CD4-positive, alpha-beta memory T cell (primary cell): Measurements from ENCODE around the gene FLOT1. TPM values are rescaled to one million over a fixed set of nuclear protein-coding genes. Genes with fewer than 3 reads are reported as not detected.

Source experiments
- CTCF ChIA-PET: fragments of 350-600 bp; sonication (Branson Sonifier 250); formaldehyde crosslinking; loops from one replicate; lab custom pipeline; 2021; ENCODE audit warnings: inconsistent platforms; ENCODE audit not compliant: partially characterized antibody; lab: Charles Lee
- POLR2A ChIA-PET: fragments of 350-600 bp; sonication (Branson Sonifier 250); formaldehyde crosslinking; loops from one replicate; lab custom pipeline; 2021; ENCODE audit not compliant: partially characterized antibody; lab: Charles Lee
- DNase-seq, 5 donors: peaks; one replicate each; pipeline versions ENCODE4 v3.0.0 to v3.0.0-alpha.2; 2020 to 2022; ENCODE audit warnings: mixed read lengths in 1 of 5
- H3K27ac ChIP-seq: one replicate; pipeline ENCODE4 v1.7.0; 2013; ENCODE audit warnings: low read depth, low read length
- H3K27me3 ChIP-seq: 2 replicates; pipeline ENCODE4 v1.7.0; 2013; ENCODE audit warnings: mild to moderate bottlenecking, low read length, moderate library complexity; ENCODE audit not compliant: insufficient read depth
- H3K36me3 ChIP-seq: 2 replicates; pipeline ENCODE4 v1.7.0; 2013; ENCODE audit warnings: mild to moderate bottlenecking, low read length, moderate library complexity; ENCODE audit not compliant: insufficient read depth
- H3K4me1 ChIP-seq: 2 replicates; pipeline ENCODE4 v1.7.0; 2013; ENCODE audit warnings: mild to moderate bottlenecking, low read length, moderate library complexity; ENCODE audit not compliant: insufficient read depth
- H3K4me3 ChIP-seq, 2 donors: one replicate each; pipeline ENCODE4 v1.7.0; 2013; ENCODE audit warnings: low read length in 2 of 2, mild to moderate bottlenecking in 1 of 2
- H3K9me3 ChIP-seq, 2 donors: one replicate each; pipeline ENCODE4 v1.7.0; 2013; ENCODE audit warnings: low read length in 2 of 2, control low read depth in 1 of 2; ENCODE audit not compliant: control insufficient read depth in 1 of 2
- H3K27ac Mint-ChIP-seq, 7 donors: one replicate each; pipeline ENCODE4 v1.8.0; 2020 to 2021; ENCODE audit warnings: mixed read lengths in 7 of 7, mild to moderate bottlenecking in 6 of 7, inconsistent platforms in 3 of 7, moderate library complexity in 3 of 7
- H3K27me3 Mint-ChIP-seq, 2 donors: one replicate each; pipeline ENCODE4 v1.8.0; 2020 to 2021; ENCODE audit warnings: mixed read lengths in 2 of 2
- H3K36me3 Mint-ChIP-seq, 2 donors: one replicate each; pipeline ENCODE4 v1.8.0; 2020 to 2021; ENCODE audit warnings: mixed read lengths in 2 of 2, inconsistent platforms in 1 of 2, mild to moderate bottlenecking in 1 of 2
- H3K4me1 Mint-ChIP-seq, 4 donors: one replicate each; pipeline ENCODE4 v1.8.0; 2020 to 2021; ENCODE audit warnings: mixed read lengths in 4 of 4, mild to moderate bottlenecking in 1 of 4
- H3K4me3 Mint-ChIP-seq, 8 donors: one replicate each; pipeline ENCODE4 v1.8.0; 2020 to 2021; ENCODE audit warnings: mixed read lengths in 8 of 8, mild to moderate bottlenecking in 7 of 8, moderate library complexity in 6 of 8, inconsistent platforms in 3 of 8
- H3K9me3 Mint-ChIP-seq, 8 donors: one replicate each; pipeline ENCODE4 v1.8.0; 2020 to 2021; ENCODE audit warnings: mixed read lengths in 8 of 8, mild to moderate bottlenecking in 5 of 8, inconsistent platforms in 3 of 8, moderate library complexity in 1 of 8
- intact Hi-C: fragments of 100-400 bp; cut with micrococcal nuclease; formaldehyde crosslinking; loops from one replicate; pipeline ENCODE4 v1.15.1; 2023
- polyA plus RNA-seq, 2 donors: library from polyadenylated mRNA; unstranded; fragments of 300-500 nt; fragmentation: Illumina TruSeq; gene quantifications; one replicate each; pipeline ENCODE4 v1.2.3, GENCODE V29; 2021
- total RNA-seq, 2 experiments: library from RNA; stranded (reverse); gene quantifications; one replicate each; pipeline ENCODE4 v1.2.3, GENCODE V29; 2021

FLOT1 gene
- total and polyA plus RNA-seq, 4 experiments from 2014 or later = 74.6 to 82.1 (median 76.9) TPM

DNA sequence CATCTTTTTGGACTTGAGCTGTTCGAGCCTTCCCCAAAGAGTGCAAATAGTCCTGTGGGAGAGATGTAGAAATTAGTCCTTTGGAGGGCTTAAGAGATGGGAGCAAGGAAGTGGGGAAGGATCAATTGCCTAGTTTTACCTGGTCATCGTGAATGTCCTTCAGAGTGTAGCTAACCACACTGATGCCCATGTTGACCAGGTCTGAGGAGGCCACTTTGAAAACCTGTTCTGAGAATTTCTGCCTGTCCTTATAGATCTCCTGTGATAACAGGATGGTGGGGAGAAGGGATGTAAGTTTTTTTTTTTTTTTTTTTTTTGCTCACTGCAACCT, 2.0 kb downstream of the FLOT1 start:
- H3K36me3 ChIP-seq = peaks cover 22% of the 10 kb centered on the region
- intact Hi-C loops = loop anchor here (5.0 kb wide), 1 partner anchor 72 kb away; no protein-coding TSS in a partner anchor
- H3K27ac Mint-ChIP-seq = peak overlapping the region in 3 of 7 donors; percentile 32 to 76 (median 75)
- no peak overlapping the region for H3K27ac ChIP-seq
- H3K4me1 Mint-ChIP-seq = peaks cover 56 to 90% (median 74%) of the 10 kb centered on the region in 4 donors
- no peak overlapping the region for H3K4me3 ChIP-seq
- ChIA-PET CTCF (interaction anchor here (0.8 to 4.0 kb wide), 3 partner anchors 10 to 197 kb away, joined by 3 to 27 read pairs (median 3); no protein-coding TSS in a partner anchor), POLR2A (no interaction called here)
- no peaks in the 10 kb centered on the region for H3K9me3 ChIP-seq
- DNase-seq = no peak
- H3K9me3 Mint-ChIP-seq = no peaks in the 10 kb centered on the region
- H3K4me1 ChIP-seq = peaks cover 74% of the 10 kb centered on the region
- H3K36me3 Mint-ChIP-seq = peaks cover 31 to 38% of the 10 kb centered on the region in 2 donors
- no peaks in the 10 kb centered on the region for H3K27me3 Mint-ChIP-seq
- H3K4me3 Mint-ChIP-seq = peak overlapping the region in 6 of 8 donors; percentile 21 to 91 (median 44)
- no peaks in the 10 kb centered on the region for H3K27me3 ChIP-seq

DNA sequence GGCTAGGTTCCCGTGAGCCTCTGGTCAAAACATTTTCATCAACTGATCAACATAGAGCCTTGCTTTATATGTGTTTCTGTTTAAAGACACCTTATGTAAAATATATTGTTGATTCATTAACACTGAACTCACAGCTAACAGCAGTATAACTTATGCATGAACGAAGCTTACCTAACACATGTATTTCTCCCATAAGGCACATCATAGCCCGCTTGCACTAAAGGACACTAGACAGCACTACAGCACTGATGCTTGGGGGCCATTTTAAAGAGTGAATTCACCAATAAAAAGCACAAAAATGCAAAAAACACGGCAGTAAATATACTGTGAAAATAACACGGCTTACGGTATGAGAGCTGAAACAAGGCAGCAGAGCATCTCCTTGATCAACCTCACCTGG, 4.0 kb downstream of the FLOT1 start:
- H3K4me3 Mint-ChIP-seq = peak overlapping the region in 2 of 8 donors; percentile 53 to 66
- CTCF ChIA-PET = interaction anchor here (0.8 to 23.1 kb wide), 12 partner anchors 8 to 348 kb away, joined by 3 to 865 read pairs (median 8); partner anchors contain the start of genes DHX16 and TUBB
- intact Hi-C loops = loop anchor here (10.0 kb wide), 1 partner anchor 284 kb away; no protein-coding TSS in a partner anchor
- H3K4me3 ChIP-seq = no peak overlapping the region
- POLR2A ChIA-PET = interaction anchor here (0.9 to 6.8 kb wide), 9 partner anchors 15 to 197 kb away, joined by 3 to 61 read pairs (median 4); partner anchors contain the start of genes DDR1, MDC1, MRPS18B and PPP1R10
- peaks cover 55 to 83% (median 69%) of the 10 kb centered on the region in 4 donors for H3K4me1 Mint-ChIP-seq
- H3K27ac ChIP-seq = no peak overlapping the region
- H3K9me3 Mint-ChIP-seq = no peaks in the 10 kb centered on the region
- H3K27me3 ChIP-seq = no peaks in the 10 kb centered on the region
- H3K4me1 ChIP-seq = peaks cover 72% of the 10 kb centered on the region
- peaks cover 36 to 44% of the 10 kb centered on the region in 2 donors for H3K36me3 Mint-ChIP-seq
- H3K36me3 ChIP-seq = peaks cover 22% of the 10 kb centered on the region
- H3K9me3 ChIP-seq = no peaks in the 10 kb centered on the region
- H3K27ac Mint-ChIP-seq = peak overlapping the region in 3 of 7 donors; percentile 14 to 64 (median 50)
- H3K27me3 Mint-ChIP-seq = no peaks in the 10 kb centered on the region
- no peak for DNase-seq

DNA sequence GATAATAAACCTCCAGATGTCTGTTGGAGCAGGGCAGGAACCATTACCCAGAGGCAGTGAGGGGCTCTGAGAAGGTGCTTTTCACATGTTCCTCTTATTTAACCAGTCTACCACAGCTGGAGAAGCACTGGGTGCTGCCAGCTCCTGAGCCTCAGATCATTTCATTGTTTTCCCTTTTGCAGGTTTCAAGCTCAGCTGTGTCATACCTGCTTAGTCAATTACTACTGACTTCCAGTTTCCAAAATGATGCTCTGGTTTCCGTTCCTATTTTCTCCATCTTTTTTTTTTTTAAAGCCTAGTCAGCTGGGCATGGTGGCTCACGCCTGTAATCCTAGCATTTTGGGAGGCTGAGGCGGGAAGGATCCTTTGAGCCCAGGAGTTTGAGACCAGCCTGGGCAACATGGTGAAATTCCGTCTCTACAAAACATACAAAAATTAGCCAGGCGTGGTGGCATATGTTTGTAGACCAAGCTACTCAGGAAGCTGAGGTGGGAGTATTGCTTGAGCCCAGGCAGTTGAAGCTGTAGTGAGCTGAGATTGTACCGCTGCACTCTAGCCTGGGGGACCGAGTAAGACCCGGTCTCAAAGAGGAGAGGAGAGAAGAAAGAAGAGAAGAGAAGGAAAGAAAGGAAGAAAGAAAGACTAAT, 6.7 kb downstream of the FLOT1 start:
- ChIA-PET CTCF (interaction anchor here (0.6 to 23.1 kb wide), 10 partner anchors 9 to 1379 kb away, joined by 3 to 865 read pairs (median 4); partner anchors contain the start of genes DHX16 and TUBB), POLR2A (interaction anchor here (0.6 to 6.8 kb wide), 6 partner anchors 12 to 523 kb away, joined by 3 to 61 read pairs (median 4); partner anchors contain the start of genes GTF2H4, MDC1, TRIM26 and TUBB)
- DNase-seq = no peak
- intact Hi-C loops = loop anchor here (10.0 kb wide), 1 partner anchor 281 kb away; no protein-coding TSS in a partner anchor
- peak overlapping the region; percentile 52 to 89 (median 82) for H3K4me3 Mint-ChIP-seq
- Histone ChIP-seq H3K27me3 (no peaks in the 10 kb centered on the region), H3K4me1 (peaks cover 58% of the 10 kb centered on the region), H3K27ac (no peak overlapping the region), H3K9me3 (no peaks in the 10 kb centered on the region), H3K36me3 (peaks cover 22% of the 10 kb centered on the region), H3K4me3 (no peak overlapping the region)
- peaks cover 34 to 35% of the 10 kb centered on the region in 2 donors for H3K36me3 Mint-ChIP-seq
- peaks cover 41 to 79% (median 58%) of the 10 kb centered on the region in 4 donors for H3K4me1 Mint-ChIP-seq
- H3K9me3 Mint-ChIP-seq = no peaks in the 10 kb centered on the region
- H3K27me3 Mint-ChIP-seq = no peaks in the 10 kb centered on the region
- peak overlapping the region in 6 of 7 donors; percentile 43 to 94 (median 82) for H3K27ac Mint-ChIP-seq

DNA sequence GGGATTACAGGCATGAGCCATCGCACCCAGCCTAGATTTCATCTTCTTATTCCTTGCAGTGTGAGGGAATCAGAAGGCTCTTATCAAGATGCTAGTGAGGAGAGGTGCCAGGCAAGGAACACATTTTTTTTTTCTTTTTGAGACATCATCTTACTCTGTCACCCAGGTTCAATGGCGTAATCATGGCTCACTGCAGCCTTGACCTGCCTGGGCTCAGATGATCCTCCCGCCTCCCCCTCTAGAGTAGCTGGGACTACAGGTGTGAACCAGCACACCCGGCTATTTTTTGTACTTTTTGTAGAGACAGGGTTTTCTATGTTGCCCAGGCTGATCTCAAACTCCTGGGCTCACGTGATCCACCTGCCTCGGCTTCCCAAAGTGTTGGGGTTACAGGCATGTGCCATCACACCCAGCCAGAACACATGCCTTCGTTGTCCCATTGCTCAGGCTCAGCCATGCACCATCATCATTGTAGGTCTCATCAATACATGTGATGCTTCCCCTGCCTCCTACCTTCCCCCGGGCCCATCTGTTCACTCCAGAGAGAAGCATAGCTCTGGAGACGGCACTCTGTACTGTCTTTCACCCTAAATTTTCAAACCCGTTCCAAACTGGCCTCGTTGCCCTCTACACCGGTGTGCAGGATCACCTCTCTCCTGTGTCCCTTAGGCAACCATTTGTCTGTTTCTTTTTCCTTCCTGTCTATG, 10.1 kb downstream of the FLOT1 start:
- CTCF ChIA-PET = interaction anchor here (1.5 to 23.1 kb wide), 14 partner anchors 11 to 354 kb away, joined by 3 to 865 read pairs (median 13); partner anchors contain the start of genes DDR1, DHX16 and TUBB
- no peaks in the 10 kb centered on the region for H3K9me3 Mint-ChIP-seq
- POLR2A ChIA-PET = interaction anchor here (1.0 to 47.0 kb wide), 8 partner anchors 9 to 191 kb away, joined by 3 to 1474 read pairs (median 15); partner anchors contain the start of genes DHX16, FLOT1, IER3 and NRM
- no peak for DNase-seq
- H3K4me3 Mint-ChIP-seq = no peak overlapping the region
- no peaks in the 10 kb centered on the region for H3K27me3 Mint-ChIP-seq
- Histone ChIP-seq H3K4me3 (no peak overlapping the region), H3K36me3 (peaks cover 25% of the 10 kb centered on the region), H3K27ac (no peak overlapping the region), H3K27me3 (no peaks in the 10 kb centered on the region), H3K4me1 (peaks cover 37% of the 10 kb centered on the region), H3K9me3 (no peaks in the 10 kb centered on the region)
- intact Hi-C loops = loop anchor here (10.0 kb wide), 1 partner anchor 278 kb away; no protein-coding TSS in a partner anchor
- no peak overlapping the region for H3K27ac Mint-ChIP-seq
- H3K4me1 Mint-ChIP-seq = peaks cover 26 to 54% (median 41%) of the 10 kb centered on the region in 4 donors
- peaks cover 18 to 29% of the 10 kb centered on the region in 2 donors for H3K36me3 Mint-ChIP-seq

DNA sequence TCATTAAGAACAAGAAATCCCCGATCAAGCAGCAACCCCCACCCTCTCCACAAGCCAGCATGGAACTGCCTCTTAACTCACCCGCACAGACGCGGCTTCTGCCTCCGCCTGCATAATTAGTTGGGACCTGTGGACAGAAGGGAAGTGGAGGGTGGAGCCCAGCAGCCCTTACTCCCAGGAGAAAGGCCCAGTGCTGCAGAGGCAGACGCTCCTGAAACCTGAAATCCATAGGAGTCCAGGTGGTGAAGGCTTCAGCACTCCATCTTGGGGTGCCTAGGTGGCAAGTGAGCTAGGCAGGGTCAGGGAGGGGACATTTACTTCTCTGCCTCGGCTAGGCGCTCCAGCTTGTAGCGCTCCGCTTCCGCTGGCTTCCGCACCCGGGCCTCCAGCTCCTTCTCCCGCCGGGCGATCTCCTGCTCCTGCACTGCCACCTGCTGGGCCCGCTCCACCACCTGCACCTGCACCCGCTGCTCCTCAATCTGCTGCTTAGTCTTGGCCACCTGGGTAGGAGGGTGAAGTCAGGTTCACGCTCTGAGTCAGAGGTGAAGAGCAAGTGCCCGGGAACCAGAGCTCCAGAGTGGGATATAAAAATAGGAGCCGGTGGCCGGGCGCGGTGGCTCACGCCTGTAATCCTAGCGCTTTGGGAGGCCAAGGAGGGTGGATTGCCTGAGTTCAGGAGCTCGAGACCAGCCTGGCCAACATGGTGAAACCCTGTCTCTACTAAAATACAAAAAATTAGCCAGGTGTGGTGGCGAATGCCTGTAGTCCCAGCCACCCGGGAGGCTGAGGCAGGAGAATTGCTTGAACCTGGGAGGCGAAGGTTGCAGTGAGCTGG, 11.7 kb downstream of the FLOT1 start:
- POLR2A ChIA-PET = interaction anchor here (0.6 to 47.0 kb wide), 26 partner anchors 9 to 251 kb away, joined by 3 to 1474 read pairs (median 5); partner anchors contain the start of genes ABCF1, ATAT1, DHX16 and FLOT1
- Mint-ChIP-seq H3K4me1 (peaks cover 16 to 40% (median 31%) of the 10 kb centered on the region in 4 donors), H3K27me3 (no peaks in the 10 kb centered on the region), H3K36me3 (peaks cover 15 to 34% of the 10 kb centered on the region in 2 donors), H3K9me3 (no peaks in the 10 kb centered on the region), H3K4me3 (peak overlapping the region in 6 of 8 donors; percentile 43 to 72 (median 58)), H3K27ac (peak overlapping the region in 5 of 7 donors; percentile 69 to 84 (median 73))
- CTCF ChIA-PET = interaction anchor here (0.6 to 23.1 kb wide), 72 partner anchors 9 to 363 kb away, joined by 3 to 865 read pairs (median 5); partner anchors contain the start of genes ABCF1, DDR1, DHX16 and FLOT1
- peak; percentile 81 to 86 (median 82) for DNase-seq
- peak overlapping the region in 1 of 2 donors; percentile 35 for H3K4me3 ChIP-seq
- peaks cover 23% of the 10 kb centered on the region for H3K4me1 ChIP-seq
- intact Hi-C loops = loop anchor here (1.0 to 10.0 kb wide), 4 partner anchors 9 to 276 kb away; no protein-coding TSS in a partner anchor
- no peaks in the 10 kb centered on the region for H3K9me3 ChIP-seq
- no peaks in the 10 kb centered on the region for H3K27me3 ChIP-seq
- no peak overlapping the region for H3K27ac ChIP-seq
- H3K36me3 ChIP-seq = peaks cover 34% of the 10 kb centered on the region
